H1 (cell line): ENCODE data around the gene CSNK1G2. TPM values are rescaled to one million over a fixed set of nuclear protein-coding genes. Genes with fewer than 3 reads are reported as not detected.

Experiments used
- CTCF ChIA-PET: fragments of 300-600 bp; sonication (Branson Sonifier 250); formaldehyde crosslinking; loops from one replicate; lab custom pipeline; 2021; ENCODE audit not compliant: partially characterized antibody; lab: Charles Lee
- POLR2A ChIA-PET: fragments of 300-600 bp; sonication (Branson Sonifier 250); formaldehyde crosslinking; loops from one replicate; lab custom pipeline; 2021; ENCODE audit warnings: inconsistent platforms; ENCODE audit not compliant: partially characterized antibody; lab: Charles Lee
- DNase-seq, 2 experiments: peaks; one replicate each; pipeline versions ENCODE4 v3.0.0 to v3.0.0-alpha.2; 2010 to 2022; ENCODE audit warnings: low spot score in 2 of 2, low read depth in 1 of 2, mixed read lengths in 1 of 2
- FAIRE-seq: peaks from 2 replicates; lab custom pipeline; 2011; peaks lifted over from hg19 to GRCh38; lab: Jason Lieb, UNC
- H2AFZ ChIP-seq: 2 replicates; pipeline ENCODE4 v1.8.1; 2012; ENCODE audit warnings: low read length, inconsistent platforms
- H2AK5ac ChIP-seq: 2 replicates; pipeline ENCODE4 v1.6.1; 2013; ENCODE audit warnings: low read depth, low read length
- H2BK120ac ChIP-seq: replicated peaks from 2 replicates; pipeline ENCODE3; 2013; ENCODE audit warnings: low read depth, low read length, inconsistent platforms
- H2BK12ac ChIP-seq: 2 replicates; pipeline ENCODE4 v1.6.1; 2013; ENCODE audit warnings: low read depth, low read length
- H2BK15ac ChIP-seq: 2 replicates; pipeline ENCODE4 v1.6.1; 2013; ENCODE audit warnings: low read length
- H2BK20ac ChIP-seq: 2 replicates; pipeline ENCODE4 v1.6.1; 2013; ENCODE audit warnings: low read length
- H2BK5ac ChIP-seq: 2 replicates; pipeline ENCODE4 v1.6.1; 2013; ENCODE audit warnings: low read depth, low read length
- H3K14ac ChIP-seq: 2 replicates; pipeline ENCODE4 v1.6.1; 2013; ENCODE audit warnings: inconsistent platforms; ENCODE audit not compliant: insufficient read length
- H3K18ac ChIP-seq: 2 replicates; pipeline ENCODE4 v1.6.1; 2013; ENCODE audit warnings: low read length; ENCODE audit errors: extremely low read depth
- H3K23ac ChIP-seq: 2 replicates; pipeline ENCODE4 v1.6.1; 2013; ENCODE audit warnings: inconsistent platforms; ENCODE audit not compliant: insufficient read length
- H3K23me2 ChIP-seq: 2 replicates; pipeline ENCODE4 v1.6.1; 2013; ENCODE audit warnings: low read depth, low read length
- H3K27ac ChIP-seq: 2 replicates; pipeline ENCODE4 v1.6.1; 2011; ENCODE audit warnings: low read depth, low read length, inconsistent platforms
- H3K27me3 ChIP-seq, 4 experiments: replicated peaks in 1 of 4; 1 replicate in 1 of 4; 2 replicates in 3 of 4; pipeline versions ENCODE4 v1.6.1 to v1.8.1; 2011 to 2013; ENCODE audit warnings: low read length in 3 of 4, mild to moderate bottlenecking in 3 of 4, inconsistent platforms in 2 of 4, mixed read lengths in 2 of 4, moderate library complexity in 1 of 4; ENCODE audit not compliant: control insufficient read depth in 3 of 4, insufficient read depth in 3 of 4; ENCODE audit errors: extremely low read depth in 1 of 4
- H3K36me3 ChIP-seq, 4 experiments: 2 replicates each; pipeline versions ENCODE4 v1.6.1 to v1.8.1; 2011 to 2013; ENCODE audit warnings: mild to moderate bottlenecking in 4 of 4, low read length in 3 of 4, moderate library complexity in 2 of 4, control low read depth in 1 of 4, inconsistent platforms in 1 of 4; ENCODE audit not compliant: insufficient read depth in 4 of 4, control insufficient read depth in 2 of 4
- H3K4ac ChIP-seq: replicated peaks from 2 replicates; pipeline ENCODE3; 2013; ENCODE audit warnings: low read length, low read depth, mixed read lengths, inconsistent platforms; ENCODE audit not compliant: insufficient read length
- H3K4me1 ChIP-seq, 4 experiments: replicated peaks in 1 of 4; 1 replicate in 1 of 4; 2 replicates in 3 of 4; pipeline versions ENCODE4 v1.6.1 to v1.8.1; 2011 to 2013; ENCODE audit warnings: low read length in 3 of 4, inconsistent platforms in 2 of 4, mixed read lengths in 1 of 4; ENCODE audit not compliant: insufficient read depth in 4 of 4, control insufficient read depth in 3 of 4
- H3K4me2 ChIP-seq, 2 experiments: 2 replicates each; pipeline versions ENCODE4 v1.6.1 to v1.8.1; 2011 to 2013; ENCODE audit warnings: low read depth in 2 of 2, low read length in 2 of 2, control low read depth in 1 of 2, inconsistent platforms in 1 of 2, mild to moderate bottlenecking in 1 of 2; ENCODE audit not compliant: insufficient read depth in 1 of 2
- H3K4me3 ChIP-seq, 4 experiments: fragments of 200-600, 300-600 bp in 1 of 4; sonication (generic), shearing (Covaris generic), sonication (Bioruptor Twin) in 1 of 4; 2 replicates each; pipeline versions ENCODE4 v1.5.1 to v1.8.1; 2011 to 2016; ENCODE audit warnings: low read length in 4 of 4, low read depth in 3 of 4, control low read depth in 2 of 4, inconsistent platforms in 2 of 4, mild to moderate bottlenecking in 2 of 4, mixed read lengths in 1 of 4, moderate library complexity in 1 of 4; ENCODE audit not compliant: insufficient read depth in 2 of 4; ENCODE audit errors: extremely low read depth in 1 of 4
- H3K56ac ChIP-seq: replicated peaks from 2 replicates; pipeline ENCODE3; 2013; ENCODE audit warnings: low read depth, mild to moderate bottlenecking, mixed read lengths, low read length, inconsistent platforms; ENCODE audit not compliant: insufficient read length
- H3K79me1 ChIP-seq: 2 replicates; pipeline ENCODE4 v1.6.1; 2013; ENCODE audit warnings: low read depth, low read length, control low read depth
- H3K79me2 ChIP-seq, 2 experiments: 2 replicates each; pipeline versions ENCODE4 v1.6.1 to v1.8.1; 2012 to 2013; ENCODE audit warnings: low read length in 2 of 2, mild to moderate bottlenecking in 2 of 2, inconsistent platforms in 1 of 2; ENCODE audit not compliant: insufficient read depth in 2 of 2, control insufficient read depth in 1 of 2
- H3K9ac ChIP-seq, 4 experiments: replicated peaks in 1 of 4; 1 replicate in 1 of 4; 2 replicates in 3 of 4; pipeline versions ENCODE4 v1.6.1 to v1.8.1; 2011 to 2013; ENCODE audit warnings: low read depth in 3 of 4, low read length in 3 of 4, control low read depth in 2 of 4, mild to moderate bottlenecking in 2 of 4, moderate library complexity in 2 of 4, inconsistent platforms in 1 of 4; ENCODE audit errors: extremely low read depth in 1 of 4
- H3K9me3 ChIP-seq, 2 experiments: 2 replicates each; pipeline versions ENCODE4 v1.6.1 to v1.8.1; 2012 to 2013; ENCODE audit warnings: mild to moderate bottlenecking in 2 of 2, moderate library complexity in 2 of 2, control low read depth in 1 of 2, inconsistent platforms in 1 of 2, low read depth in 1 of 2, low read length in 1 of 2, mixed read lengths in 1 of 2; ENCODE audit not compliant: insufficient read depth in 2 of 2
- H4K20me1 ChIP-seq, 2 experiments: replicated peaks in 1 of 2; 2 replicates each; pipeline versions ENCODE3 to v1.8.1; 2011 to 2013; ENCODE audit warnings: inconsistent platforms in 2 of 2, low read length in 2 of 2, mild to moderate bottlenecking in 1 of 2; ENCODE audit not compliant: insufficient read depth in 2 of 2, control insufficient read depth in 1 of 2
- H4K5ac ChIP-seq: 2 replicates; pipeline ENCODE4 v1.6.1; 2013; ENCODE audit warnings: low read length, low read depth, mixed read lengths, inconsistent platforms; ENCODE audit not compliant: insufficient read length
- H4K8ac ChIP-seq: 2 replicates; pipeline ENCODE4 v1.8.0; 2013; ENCODE audit warnings: mild to moderate bottlenecking, moderate library complexity, low read length, inconsistent platforms; ENCODE audit not compliant: insufficient read depth; ENCODE audit errors: extremely low read depth
- H4K91ac ChIP-seq: replicated peaks from 2 replicates; pipeline ENCODE3; 2013; ENCODE audit warnings: low read length, mixed read lengths, inconsistent platforms; ENCODE audit not compliant: insufficient read length
- CTBP2 ChIP-seq: IDR thresholded peaks from 2 replicates; pipeline ENCODE4 v1.7.0; 2011; ENCODE audit warnings: borderline replicate concordance, mild to moderate bottlenecking, moderate library complexity, mixed read lengths, low read length; ENCODE audit not compliant: insufficient read depth, insufficient read length
- GABPA ChIP-seq: IDR thresholded peaks from 2 replicates; pipeline ENCODE4 v1.6.1; 2011; ENCODE audit warnings: mild to moderate bottlenecking, low read length, moderate library complexity, borderline replicate concordance; ENCODE audit not compliant: insufficient read depth
- JUN ChIP-seq: IDR thresholded peaks from 2 replicates; pipeline ENCODE4 v1.6.1; 2011; ENCODE audit warnings: low read depth, mild to moderate bottlenecking, improper control_type of control experiment, low read length
- KDM4A ChIP-seq: IDR thresholded peaks from one replicate; pipeline ENCODE4 v1.7.1; 2012; ENCODE audit warnings: low read depth, mild to moderate bottlenecking, moderate library complexity, low read length, inconsistent platforms; ENCODE audit not compliant: severe bottlenecking
- MAFK ChIP-seq: IDR thresholded peaks from 2 replicates; pipeline ENCODE4 v1.6.1; 2012; ENCODE audit warnings: low read depth, mild to moderate bottlenecking, improper control_type of control experiment, low read length
- POU5F1 ChIP-seq: IDR thresholded peaks from 2 replicates; pipeline ENCODE4 v1.6.1; 2011; ENCODE audit warnings: low read depth, mild to moderate bottlenecking, low read length, moderate library complexity
- RAD21 ChIP-seq, 2 experiments: IDR thresholded peaks in 1 of 2; conservative IDR thresholded peaks in 1 of 2; 2 replicates each; pipeline ENCODE4 v1.6.1; 2011; ENCODE audit warnings: low read depth in 2 of 2, low read length in 2 of 2, improper control_type of control experiment in 1 of 2, inconsistent platforms in 1 of 2, mild to moderate bottlenecking in 1 of 2, moderate library complexity in 1 of 2
- TAF1 ChIP-seq: IDR thresholded peaks from 2 replicates; pipeline ENCODE4 v1.6.1; 2011; ENCODE audit warnings: mild to moderate bottlenecking, low read depth, low read length
- TCF12 ChIP-seq: IDR thresholded peaks from 2 replicates; pipeline ENCODE4 v1.6.1; 2011; ENCODE audit warnings: low read depth, mild to moderate bottlenecking, low read length
- WGBS, 2 experiments: shearing (Covaris generic) in 1 of 2; methylation state at CpG; one replicate each; pipeline versions ENCODE4 v1.1.6 to v1.1.7; 2013 to 2015; ENCODE audit warnings: low lambda C conversion rate in 2 of 2, mixed read lengths in 2 of 2, inconsistent platforms in 1 of 2, low coverage in 1 of 2, missing lambda C conversion rate in 1 of 2; ENCODE audit not compliant: insufficient replicate concordance in 2 of 2, insufficient coverage in 1 of 2, insufficient read length in 1 of 2; ENCODE audit errors: extremely low coverage in 1 of 2, missing lambda C conversion rate in 1 of 2; 5-methylcytosine and 5-hydroxymethylcytosine counted together
- polyA plus RNA-seq, 7 experiments: library from polyadenylated mRNA; depleted of rRNA in 3 of 7; stranded (reverse) in 5 of 7; unstranded in 2 of 7; fragments of >200 nt in 5 of 7; fragments of 200-250 nt in 2 of 7; gene quantifications; 1 replicate in 5 of 7; 2 replicates in 1 of 7; 4 replicates in 1 of 7; pipeline versions ENCODE4 v1.2.1 to v1.2.3, GENCODE V29; 2011 to 2013; ENCODE audit warnings: missing spikeins in 2 of 7, mixed read lengths in 2 of 7
- total RNA-seq: library from RNA; stranded (reverse); fragmentation: NEBNext Ultra II Directional; extraction: Animal tissue kit (Norgen Biotek cat#: 25700); gene quantifications from 2 replicates; pipeline ENCODE4 v1.2.1, GENCODE V29; 2021
- TF ChIP-seq, protein P1 (sequence below): IDR thresholded peaks from 2 replicates; pipeline ENCODE4 v1.6.1; 2011; ENCODE audit warnings: low read depth, mild to moderate bottlenecking, low read length; ENCODE audit not compliant: insufficient read depth

The CSNK1G2 gene
- total and polyA plus RNA-seq, 2 of the 8 experiments (the other 6 are each of a cell fraction or from before 2014, with no cell fraction given), result 99.5 to 130 TPM

GRCh38 chr19:2022289-2022688, 81.3 kb downstream of the CSNK1G2 start:
- no peak overlapping the region for H3K23ac ChIP-seq
- H4K5ac ChIP-seq, result no peak overlapping the region
- TF ChIP-seq GABPA (no peak), JUN (no peak), MAFK (no peak), POU5F1 (no peak), RAD21 (IDR thresholded peaks at IDR 0.05 in 1 of 2, conservative IDR thresholded peaks at IDR 0.05 in 1 of 2; ENCODE audit: low read depth in 2 of 2, low read length in 2 of 2) (no peak), TAF1 (no peak), TCF12 (no peak), KDM4A (no peak), CTBP2 (no peak)
- TF ChIP-seq, protein P1, sequence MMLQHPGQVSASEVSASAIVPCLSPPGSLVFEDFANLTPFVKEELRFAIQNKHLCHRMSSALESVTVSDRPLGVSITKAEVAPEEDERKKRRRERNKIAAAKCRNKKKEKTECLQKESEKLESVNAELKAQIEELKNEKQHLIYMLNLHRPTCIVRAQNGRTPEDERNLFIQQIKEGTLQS, result no peak
- no peak overlapping the region for H3K4me2 ChIP-seq
- ChIA-PET CTCF (interaction anchor here (1.0 to 1.9 kb wide), 5 partner anchors 10 to 125 kb away, joined by 3 to 6 read pairs (median 5); no protein-coding TSS in a partner anchor), POLR2A (interaction anchor here (1.3 to 27.5 kb wide), 3 partner anchors 9 to 29 kb away, joined by 4 to 524 read pairs (median 6); partner anchors contain the start of gene MKNK2)
- H3K79me1 ChIP-seq, result no peaks in the 10 kb centered on the region
- H3K36me3 ChIP-seq, result no peaks in the 10 kb centered on the region
- no peak overlapping the region for H2BK20ac ChIP-seq
- no peak overlapping the region for H2BK15ac ChIP-seq
- H4K20me1 ChIP-seq, result no peaks in the 10 kb centered on the region
- no peak overlapping the region for H3K4me3 ChIP-seq
- no peak overlapping the region for H2BK120ac ChIP-seq
- H3K9me3 ChIP-seq, result 0 out of 4 replicates have a peak, but pooled peaks cover 2 to 3% of the 10 kb centered on the region in 2 experiments
- no peak overlapping the region for H3K4ac ChIP-seq
- no peak overlapping the region for H3K18ac ChIP-seq
- no peak overlapping the region for H4K91ac ChIP-seq
- H3K14ac ChIP-seq, result no peak overlapping the region
- H4K8ac ChIP-seq, result no peak overlapping the region
- no peak overlapping the region for H3K27ac ChIP-seq
- H2BK5ac ChIP-seq, result no peak overlapping the region
- FAIRE-seq (no peak), DNase-seq (no peak)
- no peak overlapping the region for H2BK12ac ChIP-seq
- WGBS, 2 experiments, result 100% methylated on average over 2 of the region's 2 CpGs; no CpG with 5 or more reads in 1 of the 2 experiments
- no peak overlapping the region for H2AFZ ChIP-seq
- no peak overlapping the region for H3K9ac ChIP-seq
- no peaks in the 10 kb centered on the region for H3K27me3 ChIP-seq
- no peaks in the 10 kb centered on the region for H3K23me2 ChIP-seq
- no peaks in the 10 kb centered on the region for H3K79me2 ChIP-seq
- no peak overlapping the region for H3K56ac ChIP-seq
- no peak overlapping the region for H2AK5ac ChIP-seq
- no peaks in the 10 kb centered on the region for H3K4me1 ChIP-seq
